Daoy (cell line): ENCODE data around the gene KIAA0040. TPM values are rescaled to one million over a fixed set of nuclear protein-coding genes. Genes with fewer than 3 reads are reported as not detected.
A peak's percentile ranks its signal among the peaks of the same experiment; 100 is the strongest.

Experiments
- DNase-seq: peaks from one replicate; pipeline ENCODE4 v3.0.0-alpha.2; 2015; ENCODE audit warnings: low read depth
- total RNA-seq: library from RNA; depleted of rRNA; stranded (reverse); fragments of >200 nt; shearing (Covaris generic); gene quantifications from 2 replicates; pipeline ENCODE4 v1.2.3, GENCODE V29; 2014

Gene KIAA0040
- total RNA-seq, 1 experiment from 2014 or later: 4.7 TPM

- no peak for DNase-seq
These were observed 21.3 kb downstream of the KIAA0040 start for GRCh38 chr1:175171036-175171913.

- DNase-seq: peak; percentile 79
These were observed 23.1 kb downstream of the KIAA0040 start for GRCh38 chr1:175169286-175170018.

- peak; percentile 44 for DNase-seq
These were observed 23.8 kb downstream of the KIAA0040 start for GRCh38 chr1:175168782-175169181.

GRCh38 chr1:175167861-175168260, 24.7 kb downstream of the KIAA0040 start:
- no peak for DNase-seq

GRCh38 chr1:175166746-175167145, 25.8 kb downstream of the KIAA0040 start:
- no peak for DNase-seq

GRCh38 chr1:175164751-175165150, 27.8 kb downstream of the KIAA0040 start:
- DNase-seq: no peak

- no peak for DNase-seq
These were observed 28.9 kb downstream of the KIAA0040 start for GRCh38 chr1:175163702-175164101.

GRCh38 chr1:175162955-175163354, 29.6 kb downstream of the KIAA0040 start:
- no peak for DNase-seq

GRCh38 chr1:175158170-175158591, 34.4 kb downstream of the KIAA0040 start:
- DNase-seq: peak; percentile 21

GRCh38 chr1:175157200-175157599, 35.4 kb downstream of the KIAA0040 start:
- DNase-seq: no peak

GRCh38 chr1:175155936-175156335, 36.6 kb downstream of the KIAA0040 start:
- no peak for DNase-seq

- no peak for DNase-seq
These were observed 37.1 kb downstream of the KIAA0040 start for GRCh38 chr1:175155473-175155856.

GRCh38 chr1:175154629-175155472, 37.7 kb downstream of the KIAA0040 start:
- DNase-seq: peak; percentile 69

- peak; percentile 53 for DNase-seq
These were observed 40.4 kb downstream of the KIAA0040 start for GRCh38 chr1:175152006-175152652.

GRCh38 chr1:175150596-175151319, 41.8 kb downstream of the KIAA0040 start:
- DNase-seq: peak; percentile 68

- DNase-seq: no peak
These were observed 44.5 kb downstream of the KIAA0040 start for GRCh38 chr1:175148068-175148467.

- DNase-seq: no peak
These were observed 45.0 kb downstream of the KIAA0040 start for GRCh38 chr1:175147569-175147968.

GRCh38 chr1:175146529-175147213, 45.9 kb downstream of the KIAA0040 start:
- peak; percentile 79 for DNase-seq

- peak; percentile 50 for DNase-seq
These were observed 46.6 kb downstream of the KIAA0040 start for GRCh38 chr1:175145899-175146528.

GRCh38 chr1:175138579-175138978, 54.0 kb downstream of the KIAA0040 start:
- no peak for DNase-seq
